Measurements from ENCODE around the gene DYNC2LI1.

DNA sequence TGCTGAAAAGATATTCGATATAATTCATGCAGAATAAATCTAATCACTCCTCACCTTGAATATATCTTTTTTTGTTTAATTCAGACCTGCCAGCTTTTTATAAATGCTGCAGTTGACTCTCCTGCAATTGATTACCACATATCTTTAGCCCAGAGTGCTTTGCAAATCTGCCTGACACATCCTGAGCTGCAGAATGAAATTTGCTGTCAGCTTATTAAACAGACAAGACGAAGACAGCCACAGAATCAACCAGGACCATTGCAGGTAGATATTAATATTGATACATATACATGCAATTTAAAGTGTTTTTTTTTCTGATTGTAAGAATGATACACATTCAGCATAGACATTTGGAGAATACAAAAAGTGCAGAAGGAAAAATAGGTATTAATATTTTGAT lies 35.6 kb upstream of the DYNC2LI1 start:
- TF ChIP-seq POLR2A (IDR thresholded peaks at IDR 0.05; ENCODE audit: extremely low read depth, insufficient read length) = no peak
- TF ChIP-seq, protein P1, sequence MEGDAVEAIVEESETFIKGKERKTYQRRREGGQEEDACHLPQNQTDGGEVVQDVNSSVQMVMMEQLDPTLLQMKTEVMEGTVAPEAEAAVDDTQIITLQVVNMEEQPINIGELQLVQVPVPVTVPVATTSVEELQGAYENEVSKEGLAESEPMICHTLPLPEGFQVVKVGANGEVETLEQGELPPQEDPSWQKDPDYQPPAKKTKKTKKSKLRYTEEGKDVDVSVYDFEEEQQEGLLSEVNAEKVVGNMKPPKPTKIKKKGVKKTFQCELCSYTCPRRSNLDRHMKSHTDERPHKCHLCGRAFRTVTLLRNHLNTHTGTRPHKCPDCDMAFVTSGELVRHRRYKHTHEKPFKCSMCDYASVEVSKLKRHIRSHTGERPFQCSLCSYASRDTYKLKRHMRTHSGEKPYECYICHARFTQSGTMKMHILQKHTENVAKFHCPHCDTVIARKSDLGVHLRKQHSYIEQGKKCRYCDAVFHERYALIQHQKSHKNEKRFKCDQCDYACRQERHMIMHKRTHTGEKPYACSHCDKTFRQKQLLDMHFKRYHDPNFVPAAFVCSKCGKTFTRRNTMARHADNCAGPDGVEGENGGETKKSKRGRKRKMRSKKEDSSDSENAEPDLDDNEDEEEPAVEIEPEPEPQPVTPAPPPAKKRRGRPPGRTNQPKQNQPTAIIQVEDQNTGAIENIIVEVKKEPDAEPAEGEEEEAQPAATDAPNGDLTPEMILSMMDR (IDR thresholded peaks at IDR 0.05; ENCODE audit: low read depth, low read length) = no peak
- TF ChIP-seq MYC (IDR thresholded peaks at IDR 0.05; ENCODE audit: low read depth, low read length) = no peak

Data from NB4 (cell line).